Endothelial cell of umbilical vein (primary cell): ENCODE results near the gene EXOSC9. TPM values are rescaled to one million over a fixed set of nuclear protein-coding genes. Genes with fewer than 3 reads are reported as not detected.

Source experiments
- BruUV-seq: library from RNA; stranded (reverse); fragments of 400-500 nt; replicated peaks from 2 replicates; lab custom pipeline; 2021; lab: Mats Ljungman, UMichigan
- CTCF ChIA-PET: fragments of 300-600, 350-600 bp; sonication (Branson Sonifier 250); formaldehyde crosslinking; loops from one replicate; lab custom pipeline; 2021; ENCODE audit warnings: antibody characterized with exemption, inconsistent platforms; lab: Charles Lee
- POLR2A ChIA-PET: fragments of 300-600, 350-600 bp; sonication (Branson Sonifier 250); formaldehyde crosslinking; loops from one replicate; lab custom pipeline; 2021; ENCODE audit warnings: antibody characterized with exemption, inconsistent platforms; lab: Charles Lee
- DNase-seq: peaks from one replicate; pipeline ENCODE4 v3.0.0-alpha.2; 2011; ENCODE audit warnings: low read depth, low spot score
- FAIRE-seq: peaks from 2 replicates; lab custom pipeline; 2011; peaks lifted over from hg19 to GRCh38; lab: Jason Lieb, UNC
- H2AFZ ChIP-seq: 2 replicates; pipeline ENCODE4 v1.6.0; 2012; ENCODE audit warnings: low read depth, low read length, control low read depth, inconsistent platforms
- H3K27ac ChIP-seq: 2 replicates; pipeline ENCODE4 v1.5.1; 2011; ENCODE audit warnings: low read depth, mild to moderate bottlenecking, control low read depth, low read length, moderate library complexity; ENCODE audit not compliant: insufficient read depth
- H3K27me3 ChIP-seq, 2 experiments: 2 replicates each; pipeline versions ENCODE4 v1.6.0 to v1.6.1; 2011; ENCODE audit warnings: low read length in 2 of 2, mixed read lengths in 1 of 2; ENCODE audit not compliant: control insufficient read depth in 2 of 2, insufficient read depth in 2 of 2
- H3K36me3 ChIP-seq, 2 experiments: 2 replicates in 1 of 2; 3 replicates in 1 of 2; pipeline ENCODE4 v1.5.1; 2011; ENCODE audit warnings: low read length in 2 of 2, mild to moderate bottlenecking in 1 of 2, moderate library complexity in 1 of 2; ENCODE audit not compliant: control insufficient read depth in 2 of 2, insufficient read depth in 2 of 2; ENCODE audit errors: extremely low read depth in 1 of 2
- H3K4me1 ChIP-seq: 3 replicates; pipeline ENCODE4 v1.5.1; 2011; ENCODE audit warnings: mild to moderate bottlenecking, low read length; ENCODE audit not compliant: control insufficient read depth, insufficient read depth; ENCODE audit errors: extremely low read depth
- H3K4me2 ChIP-seq: 2 replicates; pipeline ENCODE4 v1.6.1; 2011; ENCODE audit warnings: low read length, control low read depth, mixed read lengths; ENCODE audit not compliant: insufficient read depth
- H3K4me3 ChIP-seq, 3 experiments: fragments of 200-600 bp in 1 of 3; sonication (generic), shearing (Covaris generic) in 1 of 3; replicated peaks in 1 of 3; 2 replicates each; pipeline ENCODE4 v1.5.1; 2011 to 2016; ENCODE audit warnings: control low read depth in 3 of 3, low read length in 3 of 3, mild to moderate bottlenecking in 2 of 3, inconsistent platforms in 1 of 3, low read depth in 1 of 3, moderate library complexity in 1 of 3; ENCODE audit not compliant: insufficient read depth in 1 of 3
- H3K79me2 ChIP-seq: 2 replicates; pipeline ENCODE4 v1.6.0; 2012; ENCODE audit warnings: low read length, inconsistent platforms; ENCODE audit not compliant: control insufficient read depth, insufficient read depth
- H3K9ac ChIP-seq: replicated peaks from 2 replicates; pipeline ENCODE3; 2011; ENCODE audit warnings: low read length, control low read depth; ENCODE audit not compliant: insufficient read depth; ENCODE audit errors: extremely low read depth
- H3K9me1 ChIP-seq: replicated peaks from 3 replicates; pipeline ENCODE4 v1.6.0; 2011; ENCODE audit warnings: mild to moderate bottlenecking, low read length; ENCODE audit not compliant: control insufficient read depth, insufficient read depth; ENCODE audit errors: extremely low read depth
- H3K9me3 ChIP-seq: replicated peaks from 2 replicates; pipeline ENCODE4 v1.5.1; 2012; ENCODE audit warnings: low read length, inconsistent platforms; ENCODE audit not compliant: control insufficient read depth, insufficient read depth
- H4K20me1 ChIP-seq: replicated peaks from 2 replicates; pipeline ENCODE3; 2011; ENCODE audit warnings: mild to moderate bottlenecking, low read length; ENCODE audit not compliant: control insufficient read depth, insufficient read depth; ENCODE audit errors: extremely low read depth
- EZH2 ChIP-seq: IDR thresholded peaks from 2 replicates; pipeline ENCODE4 v1.6.1; 2012; ENCODE audit warnings: borderline replicate concordance, low read depth, mild to moderate bottlenecking, moderate library complexity, low read length, inconsistent platforms; ENCODE audit not compliant: severe bottlenecking
- FOS ChIP-seq: IDR thresholded peaks from 2 replicates; pipeline ENCODE4 v1.6.1; 2011; ENCODE audit warnings: mild to moderate bottlenecking, low read length, moderate library complexity, borderline replicate concordance; ENCODE audit not compliant: insufficient read depth
- GATA2 ChIP-seq: IDR thresholded peaks from 2 replicates; pipeline ENCODE4 v1.7.0; 2011; ENCODE audit warnings: low read depth, mild to moderate bottlenecking, moderate library complexity, mixed read lengths, low read length; ENCODE audit not compliant: insufficient read length, insufficient read depth
- JUN ChIP-seq: IDR thresholded peaks from 2 replicates; pipeline ENCODE4 v1.6.1; 2011; ENCODE audit warnings: borderline replicate concordance, low read depth; ENCODE audit not compliant: insufficient read length, insufficient read depth
- MYC ChIP-seq: IDR thresholded peaks from one replicate; pipeline ENCODE4 v1.6.1; 2011; ENCODE audit warnings: mild to moderate bottlenecking, low read depth, low read length
- POLR2A ChIP-seq: IDR thresholded peaks from 2 replicates; pipeline ENCODE4 v1.6.1; 2012; ENCODE audit warnings: low read depth, mild to moderate bottlenecking, control low read depth, low read length
- POLR2AphosphoS5 ChIP-seq: IDR thresholded peaks from 2 replicates; pipeline ENCODE4 v1.6.1; 2012; ENCODE audit warnings: low read depth, mild to moderate bottlenecking, control low read depth, low read length, moderate library complexity; ENCODE audit not compliant: insufficient read depth
- dilution Hi-C: fragments of 300-500 bp; cut with MboI; formaldehyde crosslinking; loops from one replicate; pipeline ENCODE4 v1.15.0; 2019; ENCODE audit warnings: low sequenced_read_pairs; ENCODE audit not compliant: extremely low pct_ligation_motif_present
- intact Hi-C: fragments of 100-400 bp; cut with micrococcal nuclease; formaldehyde crosslinking; loops from one replicate; pipeline ENCODE4 v1.10.0; 2022
- polyA plus RNA-seq, 4 experiments: library from polyadenylated mRNA; depleted of rRNA in 3 of 4; stranded (reverse) in 3 of 4; unstranded in 1 of 4; fragments of >200 nt; gene quantifications; 2 replicates each; pipeline versions ENCODE4 v1.2.1 to v1.2.3, GENCODE V29; 2011 to 2012; ENCODE audit warnings: missing spikeins in 1 of 4
- total RNA-seq: library from RNA; stranded (reverse); gene quantifications from 2 replicates; pipeline ENCODE4 v1.2.3, GENCODE V29; 2021
- TF ChIP-seq, protein P1 (sequence below): IDR thresholded peaks from 2 replicates; pipeline ENCODE4 v1.6.1; 2011; ENCODE audit not compliant: insufficient read depth, insufficient read length
- TF ChIP-seq, protein P2 (sequence below), 2 donors: IDR thresholded peaks; 1 replicate in 1 of 2; 2 replicates in 1 of 2; pipeline ENCODE4 v1.5.1; 2011; ENCODE audit warnings: low read length in 2 of 2, mild to moderate bottlenecking in 2 of 2, moderate library complexity in 2 of 2, control low read depth in 1 of 2, inconsistent platforms in 1 of 2, low read depth in 1 of 2; ENCODE audit not compliant: insufficient read depth in 1 of 2; ENCODE audit errors: extremely low read depth in 1 of 2

The EXOSC9 gene
- total and polyA plus RNA-seq, 2 donors (not counting 3 experiments of a cell fraction or from before 2014, with no cell fraction given) = 19.0 to 46.3 TPM

DNA sequence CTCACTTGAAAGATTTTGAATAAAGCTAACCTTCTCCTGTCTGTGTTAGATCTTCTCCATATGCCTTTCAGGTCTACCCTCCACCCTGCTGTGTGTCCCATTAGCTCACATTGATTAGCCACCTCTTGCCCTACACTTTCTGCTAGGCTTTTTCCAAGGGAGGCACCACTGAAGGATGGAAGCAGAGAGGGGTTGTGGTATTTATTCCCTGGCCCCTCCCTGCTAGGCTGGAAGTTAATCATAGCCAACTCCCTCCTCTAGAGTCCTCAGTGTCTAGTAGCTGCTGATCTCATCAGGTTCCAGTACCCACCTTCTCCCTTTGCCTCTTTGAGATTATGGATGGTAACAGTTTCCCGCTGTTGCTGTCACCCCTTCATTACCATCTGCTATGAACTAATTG is 27.2 kb upstream of the EXOSC9 start:
- peaks cover 23 to 35% of the 10 kb centered on the region in 2 experiments for H3K27me3 ChIP-seq
- H3K4me2 ChIP-seq = no peak overlapping the region
- no peak overlapping the region for H3K9ac ChIP-seq
- dilution Hi-C loops = no loop called here
- H4K20me1 ChIP-seq = no peaks in the 10 kb centered on the region
- H3K36me3 ChIP-seq = no peaks in the 10 kb centered on the region
- no peaks in the 10 kb centered on the region for H3K79me2 ChIP-seq
- no TSS peak for BruUV-seq
- FAIRE-seq (no peak), DNase-seq (no peak)
- TF ChIP-seq GATA2 (no peak), EZH2 (no peak), POLR2AphosphoS5 (no peak), MYC (no peak), POLR2A (no peak), FOS (no peak), JUN (no peak)
- TF ChIP-seq, protein P1, sequence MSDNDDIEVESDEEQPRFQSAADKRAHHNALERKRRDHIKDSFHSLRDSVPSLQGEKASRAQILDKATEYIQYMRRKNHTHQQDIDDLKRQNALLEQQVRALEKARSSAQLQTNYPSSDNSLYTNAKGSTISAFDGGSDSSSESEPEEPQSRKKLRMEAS = no peak
- TF ChIP-seq, protein P2, sequence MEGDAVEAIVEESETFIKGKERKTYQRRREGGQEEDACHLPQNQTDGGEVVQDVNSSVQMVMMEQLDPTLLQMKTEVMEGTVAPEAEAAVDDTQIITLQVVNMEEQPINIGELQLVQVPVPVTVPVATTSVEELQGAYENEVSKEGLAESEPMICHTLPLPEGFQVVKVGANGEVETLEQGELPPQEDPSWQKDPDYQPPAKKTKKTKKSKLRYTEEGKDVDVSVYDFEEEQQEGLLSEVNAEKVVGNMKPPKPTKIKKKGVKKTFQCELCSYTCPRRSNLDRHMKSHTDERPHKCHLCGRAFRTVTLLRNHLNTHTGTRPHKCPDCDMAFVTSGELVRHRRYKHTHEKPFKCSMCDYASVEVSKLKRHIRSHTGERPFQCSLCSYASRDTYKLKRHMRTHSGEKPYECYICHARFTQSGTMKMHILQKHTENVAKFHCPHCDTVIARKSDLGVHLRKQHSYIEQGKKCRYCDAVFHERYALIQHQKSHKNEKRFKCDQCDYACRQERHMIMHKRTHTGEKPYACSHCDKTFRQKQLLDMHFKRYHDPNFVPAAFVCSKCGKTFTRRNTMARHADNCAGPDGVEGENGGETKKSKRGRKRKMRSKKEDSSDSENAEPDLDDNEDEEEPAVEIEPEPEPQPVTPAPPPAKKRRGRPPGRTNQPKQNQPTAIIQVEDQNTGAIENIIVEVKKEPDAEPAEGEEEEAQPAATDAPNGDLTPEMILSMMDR (IDR thresholded peaks at IDR 0.05; ENCODE audit: extremely low read depth in 1 of 2, insufficient read depth in 1 of 2, low read depth in 1 of 2, low read length in 2 of 2) = no peak
- POLR2A ChIA-PET = no interaction called here
- intact Hi-C loops = no loop called here
- H3K4me1 ChIP-seq = no peaks in the 10 kb centered on the region
- no peaks in the 10 kb centered on the region for H3K9me3 ChIP-seq
- CTCF ChIA-PET = no interaction called here
- no peak overlapping the region for H2AFZ ChIP-seq
- H3K27ac ChIP-seq = no peak overlapping the region
- no peaks in the 10 kb centered on the region for H3K9me1 ChIP-seq
- no peak overlapping the region for H3K4me3 ChIP-seq
